Ectodermal cell (in vitro differentiated cells): Measurements from ENCODE around the gene RNASE2.

ENCODE experiments used
- H3K27ac ChIP-seq: 2 replicates; pipeline ENCODE4 v1.7.0; 2013; ENCODE audit warnings: mild to moderate bottlenecking, low read depth, low read length; ENCODE audit not compliant: insufficient read depth, poor library complexity, severe bottlenecking
- H3K27me3 ChIP-seq: 2 replicates; pipeline ENCODE4 v1.7.0; 2013; ENCODE audit warnings: mild to moderate bottlenecking, low read length; ENCODE audit not compliant: insufficient read depth, control insufficient read depth, poor library complexity, severe bottlenecking
- H3K36me3 ChIP-seq: one replicate; pipeline ENCODE4 v1.7.0; 2013; ENCODE audit warnings: low read length; ENCODE audit not compliant: control insufficient read depth, insufficient read depth
- H3K4me1 ChIP-seq: one replicate; pipeline ENCODE4 v1.7.0; 2013; ENCODE audit warnings: low read length; ENCODE audit not compliant: control insufficient read depth, insufficient read depth
- H3K4me3 ChIP-seq: 2 replicates; pipeline ENCODE4 v1.7.0; 2013; ENCODE audit warnings: low read depth, low read length, control low read depth; ENCODE audit not compliant: insufficient read depth
- H3K9me3 ChIP-seq: 2 replicates; pipeline ENCODE4 v1.7.0; 2013; ENCODE audit warnings: mild to moderate bottlenecking, low read length, moderate library complexity; ENCODE audit not compliant: control insufficient read depth
- WGBS, 2 experiments: methylation state at CpG; one replicate each; pipeline ENCODE4 v1.1.7; 2013; ENCODE audit warnings: missing lambda C conversion rate in 2 of 2; 5-methylcytosine and 5-hydroxymethylcytosine counted together

RNASE2 gene

DNA sequence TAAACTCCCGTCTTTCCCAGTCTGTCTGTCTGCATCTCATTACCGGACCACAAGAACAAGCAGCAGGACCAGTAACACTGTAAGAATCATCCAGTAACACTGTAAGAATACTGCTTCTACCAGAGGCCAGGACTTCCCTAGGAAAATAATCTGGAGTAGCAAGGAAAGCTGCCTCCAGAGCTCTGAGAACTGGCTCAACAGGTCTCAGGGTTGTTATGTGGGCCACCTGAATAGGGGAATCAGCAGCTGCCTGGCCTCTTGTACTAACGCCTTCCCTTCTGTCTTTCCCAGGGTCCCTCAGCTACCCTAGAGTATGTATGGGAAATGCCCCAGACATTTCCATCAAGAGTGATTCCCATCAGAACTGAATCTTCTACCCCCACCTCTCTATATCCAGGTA lies 42.9 kb downstream of the RNASE2 start:
- H3K4me3 ChIP-seq, result no peak overlapping the region
- WGBS, 2 experiments, result 82 to 86% methylated on average over 3 of the region's 3 CpGs
- H3K27ac ChIP-seq, result no peak overlapping the region
- peaks cover 10% of the 10 kb centered on the region for H3K4me1 ChIP-seq
- no peaks in the 10 kb centered on the region for H3K9me3 ChIP-seq
- no peaks in the 10 kb centered on the region for H3K27me3 ChIP-seq
- H3K36me3 ChIP-seq, result peaks cover 28% of the 10 kb centered on the region

DNA sequence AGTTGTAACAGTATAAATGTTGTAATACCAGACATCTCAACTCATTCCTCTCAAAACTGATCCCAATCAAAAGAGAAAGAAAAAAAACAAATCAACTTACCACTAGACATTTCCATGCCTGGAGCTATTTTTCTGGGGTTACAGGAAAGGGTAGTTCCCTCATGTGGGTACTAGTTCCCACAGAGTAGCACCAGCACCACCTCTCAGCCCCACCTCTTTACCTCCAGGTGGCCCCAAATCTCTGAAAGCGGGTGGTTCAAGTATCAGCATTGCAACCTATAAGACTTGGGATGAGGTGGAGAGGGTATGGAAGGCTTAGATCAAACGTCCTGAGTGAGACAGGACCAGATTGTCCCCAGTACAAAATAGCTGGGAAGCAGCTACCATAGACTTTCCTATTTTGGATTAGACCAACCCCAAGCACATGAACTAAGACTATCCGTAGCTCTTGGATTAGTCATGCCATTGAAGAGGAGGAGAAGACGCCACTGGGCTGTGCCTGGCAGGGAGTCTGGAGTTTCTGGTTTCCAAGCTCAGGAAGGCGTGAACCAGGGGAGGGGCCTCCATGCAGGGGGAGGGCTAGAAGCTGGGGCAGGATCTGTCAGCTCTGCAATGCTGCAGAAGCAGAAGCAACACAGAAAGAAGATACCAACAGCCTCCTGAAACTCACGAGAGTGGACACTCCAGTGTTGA lies 43.5 kb downstream of the RNASE2 start, which contains the start of gene SLC39A2:
Gene SLC39A2 (plus strand): TSS at position 620 of the 693 bp plus-strand sequence. CDS start 154 bp downstream, outside the sequence.
- no peaks in the 10 kb centered on the region for H3K27me3 ChIP-seq
- no peaks in the 10 kb centered on the region for H3K9me3 ChIP-seq
- 28 to 31% methylated on average over 6 of the region's 6 CpGs for WGBS, 2 experiments
- H3K27ac ChIP-seq, result no peak within 1 kb of the TSS
- H3K4me1 ChIP-seq, result peaks cover 10% of the 10 kb centered on the region
- no peak within 1 kb of the TSS for H3K4me3 ChIP-seq
- peaks cover 25% of the 10 kb centered on the region for H3K36me3 ChIP-seq

DNA sequence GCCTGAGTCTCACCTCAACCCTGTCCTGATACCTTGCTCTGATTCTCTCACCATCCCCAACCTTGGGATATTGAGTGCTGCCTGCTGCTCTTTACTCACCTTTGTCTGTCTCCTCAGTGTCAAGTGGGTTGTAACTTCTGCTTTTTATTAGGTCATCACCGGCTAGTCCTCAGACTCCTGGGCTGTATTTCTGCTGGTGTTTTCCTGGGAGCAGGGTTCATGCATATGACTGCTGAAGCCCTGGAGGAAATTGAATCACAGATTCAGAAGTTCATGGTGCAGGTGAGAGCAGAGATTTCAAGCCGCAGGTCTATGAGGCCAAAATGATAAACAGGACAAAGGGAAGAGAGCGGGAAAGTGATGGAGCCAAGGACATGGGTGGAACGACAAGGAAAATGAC lies 44.3 kb downstream of the RNASE2 start:
- 93 to 94% methylated on average over 4 of the region's 4 CpGs for WGBS, 2 experiments
- peaks cover 10% of the 10 kb centered on the region for H3K4me1 ChIP-seq
- H3K27me3 ChIP-seq, result no peaks in the 10 kb centered on the region
- H3K4me3 ChIP-seq, result no peak overlapping the region
- peaks cover 19% of the 10 kb centered on the region for H3K36me3 ChIP-seq
- H3K27ac ChIP-seq, result no peak overlapping the region
- no peaks in the 10 kb centered on the region for H3K9me3 ChIP-seq

DNA sequence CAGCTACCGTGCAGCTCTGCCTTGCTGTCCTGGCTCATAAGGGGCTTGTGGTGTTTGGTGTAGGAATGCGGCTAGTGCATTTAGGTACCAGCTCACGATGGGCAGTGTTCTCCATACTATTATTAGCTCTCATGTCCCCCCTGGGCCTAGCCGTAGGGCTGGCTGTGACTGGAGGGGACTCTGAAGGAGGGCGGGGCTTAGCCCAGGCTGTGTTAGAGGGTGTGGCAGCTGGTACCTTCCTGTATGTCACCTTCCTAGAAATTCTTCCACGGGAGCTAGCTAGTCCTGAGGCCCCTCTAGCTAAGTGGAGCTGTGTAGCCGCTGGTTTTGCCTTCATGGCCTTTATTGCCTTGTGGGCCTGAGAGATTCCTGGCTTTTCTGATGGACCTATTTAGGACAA lies 45.9 kb downstream of the RNASE2 start:
- 78 to 81% methylated on average over 7 of the region's 7 CpGs for WGBS, 2 experiments
- H3K4me3 ChIP-seq, result no peak overlapping the region
- H3K4me1 ChIP-seq, result peaks cover 10% of the 10 kb centered on the region
- H3K27me3 ChIP-seq, result no peaks in the 10 kb centered on the region
- H3K27ac ChIP-seq, result no peak overlapping the region
- H3K36me3 ChIP-seq, result peaks cover 4% of the 10 kb centered on the region
- H3K9me3 ChIP-seq, result no peaks in the 10 kb centered on the region

DNA sequence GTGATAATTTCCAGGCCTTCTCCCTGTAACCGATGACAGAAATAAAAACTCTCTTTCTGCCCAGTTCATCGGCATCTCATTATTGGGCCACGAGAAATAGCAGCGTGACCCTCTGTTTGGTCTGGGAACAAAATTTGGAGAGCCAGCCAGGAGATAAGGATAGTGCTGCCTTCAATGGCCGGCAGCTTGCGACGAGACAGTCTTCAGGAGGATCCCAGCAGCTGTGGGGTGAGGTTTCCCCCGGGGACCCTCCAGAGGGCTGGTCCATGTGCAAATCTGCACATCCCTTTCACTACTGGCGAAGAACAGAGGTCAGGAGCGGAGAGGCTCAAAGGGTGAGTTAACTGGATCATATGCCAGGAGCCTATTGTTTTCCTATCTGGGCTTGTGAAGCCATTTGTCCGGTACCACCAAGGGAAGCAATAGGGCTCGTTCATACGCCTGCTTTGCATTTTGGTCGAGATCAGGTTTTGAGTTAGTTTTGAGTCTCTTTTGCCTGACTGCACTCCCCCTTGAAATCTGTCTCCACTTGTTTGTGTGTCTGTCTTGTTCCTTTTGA lies 48.6 kb downstream of the RNASE2 start:
- Histone ChIP-seq H3K4me1 (peaks cover 6% of the 10 kb centered on the region), H3K4me3 (no peak overlapping the region), H3K36me3 (no peaks in the 10 kb centered on the region), H3K27ac (no peak overlapping the region), H3K27me3 (no peaks in the 10 kb centered on the region), H3K9me3 (no peaks in the 10 kb centered on the region)
- WGBS, 2 experiments, result 94% methylated on average over 14 of the region's 14 CpGs
